Left cardiac atrium (tissue), 4 donors: Measurements from ENCODE around the gene GRK6. TPM values are rescaled to one million over a fixed set of nuclear protein-coding genes. Genes with fewer than 3 reads are reported as not detected.
A peak's percentile ranks its signal among the peaks of the same experiment; 100 is the strongest.

Source experiments
- ATAC-seq, 2 donors: fragments of 200-7000 bp; cut with Tn5 transposase; one replicate each; pipeline ENCODE4 v1.9.1; 2020; ENCODE audit warnings: mild to moderate bottlenecking in 2 of 2, moderate library complexity in 2 of 2
- DNase-seq: peaks from one replicate; pipeline ENCODE4 v3.0.0-alpha.2; 2020
- intact Hi-C, 2 donors: fragments of 100-400 bp; cut with DNase I; formaldehyde crosslinking; loops; one replicate each; pipeline versions ENCODE4 v1.14.1 to v1.15.1; 2022 to 2023
- total RNA-seq, 2 donors: library from RNA; stranded (reverse); fragmentation: NEBNext Ultra II Directional; extraction: Animal tissue kit (Norgen Biotek cat#: 25700); gene quantifications; one replicate each; pipeline ENCODE4 v1.2.1, GENCODE V29; 2021
- donor health status: DM: no; HTN: yes; CAD: no.
- donor health status: DM: no; HTN: yes; CAD: no; lungs with severe emphysema.
- donor health status: DM: yes; HTN: yes; CAD: no.
- donor health status: Dilated cardiomyopathy.

Gene GRK6
- total RNA-seq, 2 donors from 2014 or later, result 14.6 to 20.1 TPM

- ATAC-seq (peak; percentile 56 to 74), DNase-seq (peak; percentile 70)
- intact Hi-C loops, result no loop called here
Measured at GRCh38 chr5:177446200-177447065, 20.0 kb downstream of the GRK6 start, which contains the start of gene PRR7. Gene PRR7, plus strand, starts transcription at chr5:177446814. Its CDS starts 8,254 bp downstream, at chr5:177455068.

GRCh38 chr5:177447066-177447610 is 20.7 kb downstream of the GRK6 start:
- ATAC-seq (peak; percentile 7 to 33), DNase-seq (no peak)
- intact Hi-C loops, result no loop called here

- DNase-seq (peak; percentile 70), ATAC-seq (peak; percentile 27 to 73)
- intact Hi-C loops, result no loop called here
Measured at GRCh38 chr5:177447611-177448243, 21.3 kb downstream of the GRK6 start.

GRCh38 chr5:177448244-177448950 is 21.9 kb downstream of the GRK6 start:
- intact Hi-C loops, result no loop called here
- DNase-seq (no peak), ATAC-seq (peak in 1 of 2 donors; percentile 9)

- ATAC-seq, result no peak
- intact Hi-C loops, result loop anchor here in 1 of 2 donors (5.0 kb wide), 2 partner anchors 42 to 57 kb away; partner anchors contain the start of gene F12
Measured at GRCh38 chr5:177449140-177450061, 22.9 kb downstream of the GRK6 start.

GRCh38 chr5:177450667-177451424 is 24.4 kb downstream of the GRK6 start:
- DNase-seq, result no peak
- intact Hi-C loops, result loop anchor here in 1 of 2 donors (5.0 kb wide), 2 partner anchors 44 to 59 kb away; partner anchors contain the start of gene F12
- ATAC-seq, result no peak

More at GRCh38 chr5:177449140-177450061, 22.9 kb downstream of the GRK6 start:
- DNase-seq, result no peak

GRCh38 chr5:177452688-177453638 is 26.5 kb downstream of the GRK6 start:
- intact Hi-C loops, result loop anchor here in 1 of 2 donors (5.0 kb wide), 2 partner anchors 46 to 61 kb away; partner anchors contain the start of gene F12
- ATAC-seq (no peak), DNase-seq (no peak)

GRCh38 chr5:177453852-177454396 is 27.4 kb downstream of the GRK6 start:
- peak; percentile 5 to 8 for ATAC-seq
- peak; percentile 61 for DNase-seq
- intact Hi-C loops, result loop anchor here (1.0 to 5.0 kb wide), 5 partner anchors 45 to 63 kb away; partner anchors contain the start of gene F12 (in 1 of the 2)

- peak; percentile 69 to 74 for ATAC-seq
- intact Hi-C loops, result loop anchor here (1.0 to 5.0 kb wide), 5 partner anchors 44 to 64 kb away; partner anchors contain the start of gene F12 (in 1 of the 2)
- DNase-seq, result peak; percentile 93
Measured at GRCh38 chr5:177454397-177455035, 28.0 kb downstream of the GRK6 start.

- ATAC-seq (peak; percentile 56 to 58), DNase-seq (peak; percentile 83)
- intact Hi-C loops, result loop anchor here (2.0 kb wide), 2 partner anchors 44 to 64 kb away; no protein-coding TSS in a partner anchor
Measured at GRCh38 chr5:177455036-177455660, 28.7 kb downstream of the GRK6 start.

GRCh38 chr5:177455661-177456590 is 29.4 kb downstream of the GRK6 start:
- intact Hi-C loops, result loop anchor here (2.0 kb wide), 2 partner anchors 43 to 65 kb away; no protein-coding TSS in a partner anchor
- DNase-seq (peak; percentile 94), ATAC-seq (peak; percentile 65 to 66)

- intact Hi-C loops, result no loop called here
- no peak for ATAC-seq
Measured at GRCh38 chr5:177456591-177456964, 30.1 kb downstream of the GRK6 start.

GRCh38 chr5:177456976-177457851 is 30.7 kb downstream of the GRK6 start:
- intact Hi-C loops, result no loop called here
- peak; percentile 29 to 43 for ATAC-seq
- DNase-seq, result peak; percentile 87

More at GRCh38 chr5:177456591-177456964, 30.1 kb downstream of the GRK6 start:
- DNase-seq, result no peak
